ENCODE results near the gene KIFAP3. TPM values are rescaled to one million over a fixed set of nuclear protein-coding genes. Genes with fewer than 3 reads are reported as not detected.
A peak's percentile ranks its signal among the peaks of the same experiment; 100 is the strongest.
"Not testable (repeated sequence)": the region's sequence is repeated elsewhere in the genome, so short reads cannot be mapped to it uniquely, and the experiment has no call there.

The KIFAP3 gene
- total RNA-seq = 10 to 100 TPM; 12.7 to 21.9 TPM
- total RNA-seq = 33.5 to 40.8 reads per million in 2 donors

GRCh38 chr1:170074250-170075157, at the start of gene KIFAP3:
TSS of gene KIFAP3 (minus strand) at chr1:170074695. CDS start at chr1:170074467, 228 bp downstream.
- Mint-ChIP-seq H3K36me3 (ENCODE audit: low read depth) (no peaks in the 10 kb centered on the region), H3K4me1 (peaks cover 32% of the 10 kb centered on the region), H3K27ac (peak within 1 kb of the TSS; percentile 98), H3K27me3 (no peaks in the 10 kb centered on the region), H3K4me3 (peak within 1 kb of the TSS; percentile 93)
- no peaks in the 10 kb centered on the region for H3K9me3 ChIP-seq (ENCODE audit: control insufficient read depth, low read length, poor library complexity, severe bottlenecking)
- peak; percentile 88 to 93 (median 91) for DNase-seq
- ATAC-seq = peak; percentile 94

- H3K4me1 Mint-ChIP-seq = no peaks in the 10 kb centered on the region
- no peak for DNase-seq
- no peaks in the 10 kb centered on the region for H3K36me3 Mint-ChIP-seq (ENCODE audit: low read depth)
- H3K27me3 Mint-ChIP-seq = peaks cover 4% of the 10 kb centered on the region
- no peak overlapping the region for H3K4me3 Mint-ChIP-seq
- no peak overlapping the region for H3K27ac Mint-ChIP-seq
- no peak for ATAC-seq
- no peaks in the 10 kb centered on the region for H3K9me3 ChIP-seq (ENCODE audit: control insufficient read depth, low read length, poor library complexity, severe bottlenecking)
Observed at GRCh38 chr1:170122366-170122765, 47.9 kb upstream of the KIFAP3 start.

GRCh38 chr1:170114906-170115305, 40.4 kb upstream of the KIFAP3 start:
- ATAC-seq = no peak
- no peaks in the 10 kb centered on the region for H3K4me1 Mint-ChIP-seq
- no peaks in the 10 kb centered on the region for H3K9me3 ChIP-seq (ENCODE audit: control insufficient read depth, low read length, poor library complexity, severe bottlenecking)
- peaks cover 12% of the 10 kb centered on the region for H3K27me3 Mint-ChIP-seq
- no peak for DNase-seq
- no peaks in the 10 kb centered on the region for H3K36me3 Mint-ChIP-seq (ENCODE audit: low read depth)
- H3K27ac Mint-ChIP-seq = no peak overlapping the region
- no peak overlapping the region for H3K4me3 Mint-ChIP-seq

GRCh38 chr1:170113140-170113539, 38.6 kb upstream of the KIFAP3 start:
- not testable (repeated sequence) for ATAC-seq; DNase-seq; H3K4me3 Mint-ChIP-seq; H3K36me3 Mint-ChIP-seq (ENCODE audit: low read depth); H3K9me3 ChIP-seq (ENCODE audit: control insufficient read depth, low read length, poor library complexity, severe bottlenecking); H3K27ac Mint-ChIP-seq; H3K4me1 Mint-ChIP-seq; H3K27me3 Mint-ChIP-seq

- Mint-ChIP-seq H3K4me3 (no peak overlapping the region), H3K27me3 (peaks cover 5% of the 10 kb centered on the region), H3K27ac (no peak overlapping the region), H3K4me1 (no peaks in the 10 kb centered on the region), H3K36me3 (ENCODE audit: low read depth) (no peaks in the 10 kb centered on the region)
- no peaks in the 10 kb centered on the region for H3K9me3 ChIP-seq (ENCODE audit: control insufficient read depth, low read length, poor library complexity, severe bottlenecking)
- ATAC-seq (no peak), DNase-seq (no peak)
Observed at GRCh38 chr1:170097449-170097948, 23.0 kb upstream of the KIFAP3 start.

GRCh38 chr1:170096806-170097340, 22.4 kb upstream of the KIFAP3 start:
- H3K27me3 Mint-ChIP-seq = peaks cover 5% of the 10 kb centered on the region
- no peak overlapping the region for H3K27ac Mint-ChIP-seq
- no peak for DNase-seq
- no peaks in the 10 kb centered on the region for H3K36me3 Mint-ChIP-seq (ENCODE audit: low read depth)
- ATAC-seq = no peak
- H3K9me3 ChIP-seq (ENCODE audit: control insufficient read depth, low read length, poor library complexity, severe bottlenecking) = no peaks in the 10 kb centered on the region
- no peaks in the 10 kb centered on the region for H3K4me1 Mint-ChIP-seq
- H3K4me3 Mint-ChIP-seq = no peak overlapping the region

- Mint-ChIP-seq H3K36me3 (ENCODE audit: low read depth) (no peaks in the 10 kb centered on the region), H3K4me1 (no peaks in the 10 kb centered on the region), H3K27ac (no peak overlapping the region), H3K4me3 (no peak overlapping the region), H3K27me3 (peaks cover 5% of the 10 kb centered on the region)
- H3K9me3 ChIP-seq (ENCODE audit: control insufficient read depth, low read length, poor library complexity, severe bottlenecking) = no peaks in the 10 kb centered on the region
- DNase-seq (no peak), ATAC-seq (no peak)
Observed at GRCh38 chr1:170095976-170096748, 21.7 kb upstream of the KIFAP3 start.

- H3K27me3 Mint-ChIP-seq; H3K36me3 Mint-ChIP-seq (ENCODE audit: low read depth); H3K4me1 Mint-ChIP-seq: not testable (repeated sequence)
Observed at GRCh38 chr1:170094697-170095616, 20.5 kb upstream of the KIFAP3 start.

GRCh38 chr1:170086399-170087032, 12.0 kb upstream of the KIFAP3 start:
- Mint-ChIP-seq H3K4me1 (no peaks in the 10 kb centered on the region), H3K27me3 (peaks cover 15% of the 10 kb centered on the region), H3K27ac (no peak overlapping the region), H3K36me3 (ENCODE audit: low read depth) (no peaks in the 10 kb centered on the region), H3K4me3 (no peak overlapping the region)
- ATAC-seq (no peak), DNase-seq (no peak)
- no peaks in the 10 kb centered on the region for H3K9me3 ChIP-seq (ENCODE audit: control insufficient read depth, low read length, poor library complexity, severe bottlenecking)

More at GRCh38 chr1:170094697-170095616, 20.5 kb upstream of the KIFAP3 start:
- not testable (repeated sequence) for ATAC-seq; H3K27ac Mint-ChIP-seq; H3K9me3 ChIP-seq (ENCODE audit: control insufficient read depth, low read length, poor library complexity, severe bottlenecking); DNase-seq; H3K4me3 Mint-ChIP-seq

- Mint-ChIP-seq H3K4me1 (no peaks in the 10 kb centered on the region), H3K27me3 (peaks cover 15% of the 10 kb centered on the region), H3K36me3 (ENCODE audit: low read depth) (no peaks in the 10 kb centered on the region), H3K27ac (no peak overlapping the region), H3K4me3 (no peak overlapping the region)
- ATAC-seq (no peak), DNase-seq (no peak)
- no peaks in the 10 kb centered on the region for H3K9me3 ChIP-seq (ENCODE audit: control insufficient read depth, low read length, poor library complexity, severe bottlenecking)
Observed at GRCh38 chr1:170085091-170085490, 10.6 kb upstream of the KIFAP3 start.

GRCh38 chr1:170078610-170079189, 4.2 kb upstream of the KIFAP3 start:
- DNase-seq (no peak), ATAC-seq (no peak)
- no peak overlapping the region for H3K4me3 Mint-ChIP-seq
- no peaks in the 10 kb centered on the region for H3K9me3 ChIP-seq (ENCODE audit: control insufficient read depth, low read length, poor library complexity, severe bottlenecking)
- peaks cover 15% of the 10 kb centered on the region for H3K4me1 Mint-ChIP-seq
- peaks cover 7% of the 10 kb centered on the region for H3K27me3 Mint-ChIP-seq
- no peaks in the 10 kb centered on the region for H3K36me3 Mint-ChIP-seq (ENCODE audit: low read depth)
- no peak overlapping the region for H3K27ac Mint-ChIP-seq

- no peak for ATAC-seq
- no peaks in the 10 kb centered on the region for H3K27me3 Mint-ChIP-seq
- H3K4me1 Mint-ChIP-seq = peaks cover 15% of the 10 kb centered on the region
- no peak overlapping the region for H3K27ac Mint-ChIP-seq
- no peaks in the 10 kb centered on the region for H3K36me3 Mint-ChIP-seq (ENCODE audit: low read depth)
- no peak for DNase-seq
- no peak overlapping the region for H3K4me3 Mint-ChIP-seq
- no peaks in the 10 kb centered on the region for H3K9me3 ChIP-seq (ENCODE audit: control insufficient read depth, low read length, poor library complexity, severe bottlenecking)
Observed at GRCh38 chr1:170077926-170078325, 3.4 kb upstream of the KIFAP3 start.

All from T-helper 17 cell (primary cell).